ENCODE data around the gene CUTA. TPM values are rescaled to one million over a fixed set of nuclear protein-coding genes. Genes with fewer than 3 reads are reported as not detected.
A peak's percentile ranks its signal among the peaks of the same experiment; 100 is the strongest.

Gene CUTA
- total and polyA plus RNA-seq, 2 of the 13 experiments (the other 11 are each of a cell fraction or from before 2014, with no cell fraction given): 170 to 180 TPM

DNA sequence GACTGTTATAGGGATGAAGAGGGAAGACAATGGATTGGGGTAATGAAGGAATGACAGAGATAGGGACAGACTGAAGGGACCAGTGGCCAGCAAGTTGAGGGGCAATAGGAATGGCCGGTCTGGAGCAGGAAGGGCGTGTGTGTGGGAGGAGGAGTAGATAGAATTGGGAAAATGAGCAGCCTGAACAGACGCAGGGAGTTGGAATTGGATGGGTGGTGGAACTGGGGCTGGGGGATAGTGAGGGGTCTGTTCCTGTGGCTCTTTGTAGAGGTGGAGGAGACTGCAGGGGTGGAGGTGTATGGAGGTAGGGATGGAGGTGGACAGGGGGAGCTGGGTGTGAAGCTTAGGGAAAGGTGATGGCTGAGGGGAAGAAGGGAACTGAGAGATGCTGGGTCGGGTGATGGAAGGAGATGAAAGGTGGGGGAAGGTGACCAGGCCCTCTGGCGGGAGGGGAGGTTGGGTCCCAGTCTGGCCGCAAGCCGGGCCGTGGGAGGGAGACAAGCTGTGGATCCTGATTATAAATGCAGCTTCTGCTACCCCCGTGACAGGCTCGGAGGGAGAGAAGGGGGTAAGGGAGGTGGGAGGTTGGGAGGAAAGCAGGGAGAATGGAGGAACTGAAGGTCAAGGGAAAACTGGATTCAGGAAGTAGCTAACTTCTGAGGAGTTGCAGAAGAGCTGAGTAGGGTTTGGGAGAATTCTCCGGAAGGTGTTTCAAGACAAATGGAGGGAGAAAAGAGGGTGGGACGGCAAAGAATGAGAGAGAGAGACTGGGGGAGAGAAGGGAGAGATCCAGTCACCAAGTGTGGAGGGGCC lies 7.2 kb upstream of the CUTA start (continued):
- TF ChIP-seq, protein P1, sequence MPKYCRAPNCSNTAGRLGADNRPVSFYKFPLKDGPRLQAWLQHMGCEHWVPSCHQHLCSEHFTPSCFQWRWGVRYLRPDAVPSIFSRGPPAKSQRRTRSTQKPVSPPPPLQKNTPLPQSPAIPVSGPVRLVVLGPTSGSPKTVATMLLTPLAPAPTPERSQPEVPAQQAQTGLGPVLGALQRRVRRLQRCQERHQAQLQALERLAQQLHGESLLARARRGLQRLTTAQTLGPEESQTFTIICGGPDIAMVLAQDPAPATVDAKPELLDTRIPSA (CRISPR knock-in tag; IDR thresholded peaks at IDR 0.05; ENCODE audit: borderline replicate concordance): no peak
- TF ChIP-seq TBX2 (CRISPR knock-in tag; IDR thresholded peaks at IDR 0.05; ENCODE audit: borderline replicate concordance): no peak
- no peak for TF ChIP-seq ZNF234 (CRISPR knock-in tag; conservative IDR thresholded peaks at IDR 0.05)
- no peak for TF ChIP-seq ZNF678 (CRISPR knock-in tag; IDR thresholded peaks at IDR 0.05)
- TF ChIP-seq HES4 (CRISPR knock-in tag; IDR thresholded peaks at IDR 0.05; ENCODE audit: borderline replicate concordance): peak; percentile 43; the same call in 1 of the 2 replicates
- no peak for TF ChIP-seq ZBTB8A (CRISPR knock-in tag; IDR thresholded peaks at IDR 0.05; ENCODE audit: borderline replicate concordance, low read depth)
- TF ChIP-seq ZNF766 (CRISPR knock-in tag; IDR thresholded peaks at IDR 0.05; ENCODE audit: borderline replicate concordance): no peak
- TF ChIP-seq ZNF207 (IDR thresholded peaks at IDR 0.05; ENCODE audit: borderline replicate concordance): no peak
- no peak for TF ChIP-seq ZNF30 (CRISPR knock-in tag; IDR thresholded peaks at IDR 0.05)
- TF ChIP-seq, protein P2, sequence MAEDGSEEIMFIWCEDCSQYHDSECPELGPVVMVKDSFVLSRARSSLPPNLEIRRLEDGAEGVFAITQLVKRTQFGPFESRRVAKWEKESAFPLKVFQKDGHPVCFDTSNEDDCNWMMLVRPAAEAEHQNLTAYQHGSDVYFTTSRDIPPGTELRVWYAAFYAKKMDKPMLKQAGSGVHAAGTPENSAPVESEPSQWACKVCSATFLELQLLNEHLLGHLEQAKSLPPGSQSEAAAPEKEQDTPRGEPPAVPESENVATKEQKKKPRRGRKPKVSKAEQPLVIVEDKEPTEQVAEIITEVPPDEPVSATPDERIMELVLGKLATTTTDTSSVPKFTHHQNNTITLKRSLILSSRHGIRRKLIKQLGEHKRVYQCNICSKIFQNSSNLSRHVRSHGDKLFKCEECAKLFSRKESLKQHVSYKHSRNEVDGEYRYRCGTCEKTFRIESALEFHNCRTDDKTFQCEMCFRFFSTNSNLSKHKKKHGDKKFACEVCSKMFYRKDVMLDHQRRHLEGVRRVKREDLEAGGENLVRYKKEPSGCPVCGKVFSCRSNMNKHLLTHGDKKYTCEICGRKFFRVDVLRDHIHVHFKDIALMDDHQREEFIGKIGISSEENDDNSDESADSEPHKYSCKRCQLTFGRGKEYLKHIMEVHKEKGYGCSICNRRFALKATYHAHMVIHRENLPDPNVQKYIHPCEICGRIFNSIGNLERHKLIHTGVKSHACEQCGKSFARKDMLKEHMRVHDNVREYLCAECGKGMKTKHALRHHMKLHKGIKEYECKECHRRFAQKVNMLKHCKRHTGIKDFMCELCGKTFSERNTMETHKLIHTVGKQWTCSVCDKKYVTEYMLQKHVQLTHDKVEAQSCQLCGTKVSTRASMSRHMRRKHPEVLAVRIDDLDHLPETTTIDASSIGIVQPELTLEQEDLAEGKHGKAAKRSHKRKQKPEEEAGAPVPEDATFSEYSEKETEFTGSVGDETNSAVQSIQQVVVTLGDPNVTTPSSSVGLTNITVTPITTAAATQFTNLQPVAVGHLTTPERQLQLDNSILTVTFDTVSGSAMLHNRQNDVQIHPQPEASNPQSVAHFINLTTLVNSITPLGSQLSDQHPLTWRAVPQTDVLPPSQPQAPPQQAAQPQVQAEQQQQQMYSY (CRISPR knock-in tag; IDR thresholded peaks at IDR 0.05): peak; percentile 36; the same call in 1 of the 2 replicates
- TF ChIP-seq ZNF597 (CRISPR knock-in tag; IDR thresholded peaks at IDR 0.05): no peak
- TF ChIP-seq TEAD3 (CRISPR knock-in tag; optimal IDR thresholded peaks at IDR 0.05; ENCODE audit: borderline replicate concordance): no peak
- no peak for TF ChIP-seq NKX3-1 (CRISPR knock-in tag; IDR thresholded peaks at IDR 0.05)
- TF ChIP-seq PITX1 (CRISPR knock-in tag; IDR thresholded peaks at IDR 0.05): peak; percentile 27; the same call in 1 of the 2 replicates
- TF ChIP-seq KDM5B (CRISPR knock-in tag; IDR thresholded peaks at IDR 0.05; ENCODE audit: borderline replicate concordance): peak; percentile 3; the same call in 1 of the 2 replicates
- no peak for TF ChIP-seq RNF2 (conservative IDR thresholded peaks at IDR 0.05; ENCODE audit: low read depth)
- TF ChIP-seq SIX1 (CRISPR knock-in tag; IDR thresholded peaks at IDR 0.05; ENCODE audit: borderline replicate concordance): no peak
- 0 out of 2 replicates have a peak, but pooled peaks have one; percentile 63 for TF ChIP-seq ZNF572 (CRISPR knock-in tag; IDR thresholded peaks at IDR 0.05)
- no peak for TF ChIP-seq ZNF749 (CRISPR knock-in tag; IDR thresholded peaks at IDR 0.05; ENCODE audit: borderline replicate concordance)
- TF ChIP-seq PHB2 (IDR thresholded peaks at IDR 0.05; ENCODE audit: partially characterized antibody): no peak
- TF ChIP-seq RAD21 (CRISPR knock-in tag; IDR thresholded peaks at IDR 0.05): no peak
- TF ChIP-seq, protein P3, sequence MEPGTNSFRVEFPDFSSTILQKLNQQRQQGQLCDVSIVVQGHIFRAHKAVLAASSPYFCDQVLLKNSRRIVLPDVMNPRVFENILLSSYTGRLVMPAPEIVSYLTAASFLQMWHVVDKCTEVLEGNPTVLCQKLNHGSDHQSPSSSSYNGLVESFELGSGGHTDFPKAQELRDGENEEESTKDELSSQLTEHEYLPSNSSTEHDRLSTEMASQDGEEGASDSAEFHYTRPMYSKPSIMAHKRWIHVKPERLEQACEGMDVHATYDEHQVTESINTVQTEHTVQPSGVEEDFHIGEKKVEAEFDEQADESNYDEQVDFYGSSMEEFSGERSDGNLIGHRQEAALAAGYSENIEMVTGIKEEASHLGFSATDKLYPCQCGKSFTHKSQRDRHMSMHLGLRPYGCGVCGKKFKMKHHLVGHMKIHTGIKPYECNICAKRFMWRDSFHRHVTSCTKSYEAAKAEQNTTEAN (CRISPR knock-in tag; conservative IDR thresholded peaks at IDR 0.05): no peak
- TF ChIP-seq SPEN (CRISPR knock-in tag; IDR thresholded peaks at IDR 0.05; ENCODE audit: low read depth): peak; percentile 30; the same call in 1 of the 2 replicates

Data from HepG2 (cell line).